Esophagus muscularis mucosa (tissue), 4 donors: ENCODE results near the gene FAM131A.

Source experiments
- CTCF ChIP-seq, 3 experiments: fragments of 200-600 bp in 2 of 3; fragments of 450-650 bp in 1 of 3; sonication (generic) in 2 of 3; IDR thresholded peaks; one replicate each; pipeline ENCODE4 v1.5.1; 2017 to 2019; ENCODE audit warnings: antibody characterized with exemption in 3 of 3, mild to moderate bottlenecking in 2 of 3, moderate library complexity in 1 of 3
- EP300 ChIP-seq: sonication (generic); formaldehyde crosslinking; IDR thresholded peaks from one replicate; pipeline ENCODE4 v1.6.1; 2017; ENCODE audit warnings: antibody characterized with exemption
- POLR2A ChIP-seq: fragments of 450-650 bp; IDR thresholded peaks from one replicate; pipeline ENCODE4 v1.6.1; 2017; ENCODE audit warnings: antibody characterized with exemption, moderate library complexity, mild to moderate bottlenecking, low read depth
- POLR2AphosphoS5 ChIP-seq, 2 donors: sonication (generic); formaldehyde crosslinking; IDR thresholded peaks; one replicate each; pipeline ENCODE4 v1.6.1; 2017; ENCODE audit warnings: antibody characterized with exemption in 2 of 2

GRCh38 chr3:184298759-184299487 is 38.5 kb upstream of the FAM131A start, which contains the start of gene PSMD2:
- TF ChIP-seq CTCF (IDR thresholded peaks at IDR 0.05) (no peak), POLR2A (peak; percentile 76), POLR2AphosphoS5 (IDR thresholded peaks at IDR 0.05) (peak; percentile 91 to 93), EP300 (no peak)
